Peyer's patch (tissue), 4 donors: Measurements from ENCODE around the gene SMYD1.

ENCODE experiments used
- CTCF ChIP-seq, 6 experiments: fragments of 450-650 bp in 4 of 6; fragments of 200-600 bp in 2 of 6; sonication (generic) in 1 of 6; IDR thresholded peaks; one replicate each; pipeline ENCODE4 v1.5.1; 2017 to 2019; ENCODE audit warnings: antibody characterized with exemption in 6 of 6, mild to moderate bottlenecking in 3 of 6, moderate library complexity in 1 of 6
- POLR2A ChIP-seq, 2 donors: fragments of 450-650 bp; IDR thresholded peaks; one replicate each; pipeline ENCODE4 v1.5.1; 2017; ENCODE audit warnings: antibody characterized with exemption in 2 of 2, mild to moderate bottlenecking in 2 of 2, moderate library complexity in 2 of 2

- TF ChIP-seq CTCF (IDR thresholded peaks at IDR 0.05), result no peak
- no peak for TF ChIP-seq POLR2A (IDR thresholded peaks at IDR 0.05)
Measured at GRCh38 chr2:88125344-88125923, 57.8 kb downstream of the SMYD1 start.
